ENCODE measurements around the gene TMBIM1.

The TMBIM1 gene

GRCh38 chr2:218257390-218257981 is 34.8 kb downstream of the TMBIM1 start:
- peak; percentile 31 for DNase-seq (ENCODE audit: low read depth, low spot score)

GRCh38 chr2:218256612-218257350 is 35.5 kb downstream of the TMBIM1 start:
- DNase-seq (ENCODE audit: low read depth, low spot score) = no peak

- peak; percentile 23 for DNase-seq (ENCODE audit: low read depth, low spot score)
These were observed 36.9 kb downstream of the TMBIM1 start for GRCh38 chr2:218255446-218255845.

- no peak for DNase-seq (ENCODE audit: low read depth, low spot score)
These were observed 39.1 kb downstream of the TMBIM1 start for GRCh38 chr2:218253232-218253625.

- peak; percentile 14 for DNase-seq (ENCODE audit: low read depth, low spot score)
These were observed 39.6 kb downstream of the TMBIM1 start for GRCh38 chr2:218252509-218253231.

GRCh38 chr2:218249691-218250090 is 42.6 kb downstream of the TMBIM1 start:
- DNase-seq (ENCODE audit: low read depth, low spot score) = no peak

GRCh38 chr2:218245214-218245613 is 47.1 kb downstream of the TMBIM1 start:
- DNase-seq (ENCODE audit: low read depth, low spot score) = no peak

- DNase-seq (ENCODE audit: low read depth, low spot score) = no peak
These were observed 47.6 kb downstream of the TMBIM1 start for GRCh38 chr2:218244665-218245064.

- no peak for DNase-seq (ENCODE audit: low read depth, low spot score)
These were observed 48.1 kb downstream of the TMBIM1 start for GRCh38 chr2:218244204-218244603.

- no peak for DNase-seq (ENCODE audit: low read depth, low spot score)
These were observed 53.4 kb downstream of the TMBIM1 start for GRCh38 chr2:218238887-218239286.

- no peak for DNase-seq (ENCODE audit: low read depth, low spot score)
These were observed 55.5 kb downstream of the TMBIM1 start for GRCh38 chr2:218236829-218237228.

- DNase-seq (ENCODE audit: low read depth, low spot score) = no peak
These were observed 57.3 kb downstream of the TMBIM1 start for GRCh38 chr2:218235017-218235416.

- no peak for DNase-seq (ENCODE audit: low read depth, low spot score)
These were observed 57.8 kb downstream of the TMBIM1 start for GRCh38 chr2:218234521-218234920.

- DNase-seq (ENCODE audit: low read depth, low spot score) = no peak
These were observed 58.8 kb downstream of the TMBIM1 start for GRCh38 chr2:218233543-218233942.

GRCh38 chr2:218230882-218231281 is 61.4 kb downstream of the TMBIM1 start:
- peak; percentile 27 for DNase-seq (ENCODE audit: low read depth, low spot score)

- peak; percentile 24 for DNase-seq (ENCODE audit: low read depth, low spot score)
These were observed 62.5 kb downstream of the TMBIM1 start for GRCh38 chr2:218229851-218230250.

- peak; percentile 80 for DNase-seq (ENCODE audit: low read depth, low spot score)
These were observed 63.1 kb downstream of the TMBIM1 start for GRCh38 chr2:218229239-218229638.

GRCh38 chr2:218228366-218229090 is 63.8 kb downstream of the TMBIM1 start:
- DNase-seq (ENCODE audit: low read depth, low spot score) = peak; percentile 7

GRCh38 chr2:218226903-218227302 is 65.4 kb downstream of the TMBIM1 start:
- DNase-seq (ENCODE audit: low read depth, low spot score) = no peak
